ENCODE data around the gene SLC7A6OS. TPM values are rescaled to one million over a fixed set of nuclear protein-coding genes. Genes with fewer than 3 reads are reported as not detected.

Gene SLC7A6OS
- total RNA-seq, 1 donor from 2014 or later, result 23.3 TPM

DNA sequence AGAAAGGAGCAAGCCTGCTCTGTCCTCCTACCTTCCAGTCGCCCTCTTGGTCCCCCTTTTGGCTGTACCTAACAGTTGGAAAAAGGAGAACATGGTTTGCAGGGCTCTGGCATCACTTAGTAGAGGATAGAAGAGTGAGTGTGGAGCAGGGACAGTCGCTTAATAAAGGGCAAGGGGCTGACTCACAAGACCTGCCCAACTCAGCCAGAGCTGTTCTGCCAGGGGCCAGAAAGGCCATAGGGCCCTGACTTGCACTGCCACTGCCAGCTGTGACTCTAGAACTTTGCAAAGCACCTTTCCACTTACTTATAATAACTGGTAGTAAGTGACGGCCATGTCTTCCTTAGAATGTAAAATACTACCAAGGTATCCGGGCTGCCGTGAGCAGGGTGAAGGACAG lies 13.6 kb upstream of the SLC7A6OS start:
- no peak for TF ChIP-seq CTCF (IDR thresholded peaks at IDR 0.05; ENCODE audit: unreplicated experiment)
- H3K9me3 Mint-ChIP-seq, result no peaks in the 10 kb centered on the region
- no peak overlapping the region for H3K27ac Mint-ChIP-seq
- H3K4me1 Mint-ChIP-seq, result peaks cover 23% of the 10 kb centered on the region
- H3K4me3 Mint-ChIP-seq, result no peak overlapping the region
- DNase-seq (ENCODE audit: low spot score in 2 of 2, unreplicated experiment in 2 of 2), result no peak
- peaks cover 23% of the 10 kb centered on the region for H3K36me3 Mint-ChIP-seq
- H3K27me3 Mint-ChIP-seq (ENCODE audit: low read depth), result no peaks in the 10 kb centered on the region

DNA sequence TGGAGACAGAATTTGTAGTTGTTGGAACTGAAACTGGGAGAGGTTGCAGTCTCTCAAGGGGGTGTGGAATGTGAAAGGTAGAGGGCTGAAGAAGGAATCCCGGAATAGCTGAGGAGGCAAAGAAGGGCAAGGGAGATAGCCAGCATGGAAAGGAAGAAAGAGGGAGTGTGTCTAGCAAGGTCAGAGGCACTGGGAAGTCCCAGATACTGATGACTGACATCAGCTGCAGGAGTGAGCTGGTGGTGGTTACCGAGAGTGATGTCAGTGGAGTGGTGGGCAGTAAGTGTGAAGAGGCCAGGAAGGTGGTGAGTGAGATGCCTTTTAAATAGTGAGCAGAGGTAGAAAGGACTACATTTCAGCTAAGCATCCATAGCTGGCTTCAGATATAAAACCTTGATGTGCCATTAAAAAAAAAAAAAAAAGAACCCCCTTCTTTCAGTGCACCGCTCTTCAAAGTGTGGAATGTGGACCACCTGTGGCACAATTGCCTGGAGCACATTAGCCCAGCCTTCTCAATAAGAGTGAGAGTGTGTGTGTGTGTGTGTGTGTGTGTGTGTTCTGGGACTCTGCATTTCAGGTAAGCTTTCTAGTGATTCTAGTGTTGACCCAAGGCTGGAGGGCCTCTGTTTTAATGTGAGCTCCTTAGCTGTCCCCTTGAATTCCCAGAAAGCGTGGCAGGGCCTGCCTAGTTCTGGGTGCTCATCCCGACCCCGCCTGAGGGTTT lies 8.6 kb upstream of the SLC7A6OS start:
- Mint-ChIP-seq H3K9me3 (no peaks in the 10 kb centered on the region), H3K36me3 (peaks cover 32% of the 10 kb centered on the region), H3K4me1 (peaks cover 2% of the 10 kb centered on the region), H3K27ac (no peak overlapping the region), H3K27me3 (ENCODE audit: low read depth) (no peaks in the 10 kb centered on the region), H3K4me3 (no peak overlapping the region)
- TF ChIP-seq CTCF (IDR thresholded peaks at IDR 0.05; ENCODE audit: unreplicated experiment), result no peak
- DNase-seq (ENCODE audit: low spot score in 2 of 2, unreplicated experiment in 2 of 2), result no peak

DNA sequence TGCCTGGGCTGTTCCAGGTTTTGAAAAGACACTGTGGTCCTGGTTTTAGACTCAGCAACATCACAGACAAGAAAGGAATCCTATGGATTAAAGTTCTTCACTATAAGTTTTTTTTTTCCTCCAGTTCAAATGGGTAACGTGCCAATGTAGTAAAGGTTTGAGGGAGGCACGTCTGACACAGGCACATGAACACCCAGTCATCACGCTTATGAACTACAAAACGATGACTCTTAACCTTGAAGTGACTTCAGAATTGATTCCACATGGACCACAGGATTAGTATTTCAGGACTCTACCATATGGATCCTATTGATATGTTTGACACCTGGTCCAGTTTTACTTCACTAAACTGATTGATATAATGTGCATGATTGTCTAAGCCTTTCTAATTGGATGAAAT lies 2.4 kb upstream of the SLC7A6OS start:
- DNase-seq (ENCODE audit: low spot score in 2 of 2, unreplicated experiment in 2 of 2), result no peak
- peaks cover 26% of the 10 kb centered on the region for H3K4me1 Mint-ChIP-seq
- no peaks in the 10 kb centered on the region for H3K27me3 Mint-ChIP-seq (ENCODE audit: low read depth)
- no peak overlapping the region for H3K4me3 Mint-ChIP-seq
- TF ChIP-seq CTCF (IDR thresholded peaks at IDR 0.05; ENCODE audit: unreplicated experiment), result no peak
- no peaks in the 10 kb centered on the region for H3K9me3 Mint-ChIP-seq
- no peak overlapping the region for H3K27ac Mint-ChIP-seq
- H3K36me3 Mint-ChIP-seq, result peaks cover 8% of the 10 kb centered on the region

DNA sequence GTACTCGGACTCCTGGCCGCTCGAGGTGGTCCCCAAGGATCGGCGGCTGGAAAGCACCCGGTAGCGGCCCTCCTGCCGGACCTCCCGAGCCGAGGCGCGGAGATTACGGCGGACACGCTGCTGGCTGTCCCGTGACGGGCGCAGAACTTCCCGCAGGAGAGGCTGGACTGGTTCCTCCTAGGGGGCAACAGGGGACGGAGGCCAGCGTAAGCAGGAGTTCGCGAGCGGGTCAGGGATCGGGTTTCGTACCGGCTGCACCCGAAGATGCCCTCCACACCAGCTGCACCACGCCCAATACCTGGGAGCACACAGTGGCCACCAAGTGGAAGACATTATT lies 341 bp downstream of the SLC7A6OS start:
- no peak for DNase-seq (ENCODE audit: low spot score in 2 of 2, unreplicated experiment in 2 of 2)
- Mint-ChIP-seq H3K27ac (peak overlapping the region; percentile 98), H3K36me3 (peaks cover 13% of the 10 kb centered on the region), H3K9me3 (no peaks in the 10 kb centered on the region), H3K27me3 (ENCODE audit: low read depth) (no peaks in the 10 kb centered on the region), H3K4me3 (peak overlapping the region; percentile 98), H3K4me1 (peaks cover 26% of the 10 kb centered on the region)
- TF ChIP-seq CTCF (IDR thresholded peaks at IDR 0.05; ENCODE audit: unreplicated experiment), result no peak

- Mint-ChIP-seq H3K27me3 (ENCODE audit: low read depth) (no peaks in the 10 kb centered on the region), H3K4me3 (peak overlapping the region; percentile 98), H3K4me1 (peaks cover 26% of the 10 kb centered on the region), H3K9me3 (no peaks in the 10 kb centered on the region), H3K27ac (peak overlapping the region; percentile 98), H3K36me3 (peaks cover 19% of the 10 kb centered on the region)
- DNase-seq (ENCODE audit: low spot score in 2 of 2, unreplicated experiment in 2 of 2), result no peak
- TF ChIP-seq CTCF (IDR thresholded peaks at IDR 0.05; ENCODE audit: unreplicated experiment), result no peak
Measured at GRCh38 chr16:68309799-68310198, 947 bp downstream of the SLC7A6OS start.

DNA sequence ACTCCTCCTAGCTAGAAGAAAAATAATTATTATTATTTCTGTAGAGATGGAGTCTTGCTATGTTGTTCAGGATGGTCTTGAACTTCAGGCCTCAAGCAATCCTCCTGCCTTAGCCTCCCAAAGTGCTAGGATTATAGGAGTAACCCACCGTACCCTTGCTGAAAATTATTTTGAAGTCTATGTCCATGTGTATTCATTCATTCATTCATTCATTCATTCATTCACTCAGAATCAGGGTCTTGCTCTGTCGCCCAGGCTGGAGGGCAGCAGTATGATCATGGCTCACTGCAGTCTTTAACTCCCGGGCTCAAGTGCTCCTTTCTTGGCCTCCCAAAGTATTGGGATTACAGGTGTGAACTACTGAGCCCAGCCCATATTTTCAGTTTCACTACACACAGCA lies 4.1 kb downstream of the SLC7A6OS start:
- Mint-ChIP-seq H3K4me1 (peaks cover 12% of the 10 kb centered on the region), H3K4me3 (no peak overlapping the region), H3K9me3 (no peaks in the 10 kb centered on the region), H3K27ac (no peak overlapping the region), H3K27me3 (ENCODE audit: low read depth) (no peaks in the 10 kb centered on the region), H3K36me3 (peaks cover 35% of the 10 kb centered on the region)
- no peak for DNase-seq (ENCODE audit: low spot score in 2 of 2, unreplicated experiment in 2 of 2)
- TF ChIP-seq CTCF (IDR thresholded peaks at IDR 0.05; ENCODE audit: unreplicated experiment), result no peak

Data from mesothelial cell of epicardium (in vitro differentiated cells).